ENCODE data around the gene SLC25A38. TPM values are rescaled to one million over a fixed set of nuclear protein-coding genes. Genes with fewer than 3 reads are reported as not detected.

The SLC25A38 gene
- total RNA-seq, 1 experiment from 2014 or later: 45.9 TPM

- peaks cover 8% of the 10 kb centered on the region for H3K36me3 Mint-ChIP-seq (ENCODE audit: insufficient read depth, unreplicated experiment)
- peak overlapping the region; percentile 91 for H3K4me3 Mint-ChIP-seq (ENCODE audit: unreplicated experiment)
- no peak overlapping the region for H3K27ac Mint-ChIP-seq (ENCODE audit: low read depth, unreplicated experiment)
- ChIA-PET POLR2A (interaction anchor here (0.6 to 7.9 kb wide), 6 partner anchors 9 to 208 kb away, joined by 3 to 63 read pairs (median 3); partner anchors contain the start of gene RPSA), CTCF (interaction anchor here (0.5 to 1.7 kb wide), 8 partner anchors 8 to 141 kb away, joined by 3 to 6 read pairs (median 4); no protein-coding TSS in a partner anchor)
- H3K9me3 Mint-ChIP-seq (ENCODE audit: unreplicated experiment): no peaks in the 10 kb centered on the region
- TF ChIP-seq CTCF (IDR thresholded peaks at IDR 0.05; ENCODE audit: unreplicated experiment): no peak
- DNase-seq (ENCODE audit: unreplicated experiment): no peak
- H3K4me1 Mint-ChIP-seq (ENCODE audit: insufficient read depth, unreplicated experiment): peaks cover 30% of the 10 kb centered on the region
- intact Hi-C loops (cut with micrococcal nuclease): loop anchor here (2.0 to 10.0 kb wide), 2 partner anchors 21 to 201 kb away; partner anchors contain the start of gene RPSA
- BruUV-seq (replicated peaks): no TSS peak
- H3K27me3 Mint-ChIP-seq (ENCODE audit: insufficient read depth, unreplicated experiment): no peaks in the 10 kb centered on the region
Observed at GRCh38 chr3:39385456-39386090, 2.4 kb downstream of the SLC25A38 start.

- POLR2A ChIA-PET: interaction anchor here (0.6 to 7.9 kb wide), 4 partner anchors 8 to 90 kb away, joined by 3 to 63 read pairs (median 3); partner anchors contain the start of gene RPSA
- TF ChIP-seq CTCF (IDR thresholded peaks at IDR 0.05; ENCODE audit: unreplicated experiment): no peak
- Mint-ChIP-seq H3K36me3 (ENCODE audit: insufficient read depth, unreplicated experiment) (peaks cover 15% of the 10 kb centered on the region), H3K27ac (ENCODE audit: low read depth, unreplicated experiment) (no peak overlapping the region), H3K4me3 (ENCODE audit: unreplicated experiment) (no peak overlapping the region), H3K4me1 (ENCODE audit: insufficient read depth, unreplicated experiment) (peaks cover 30% of the 10 kb centered on the region), H3K27me3 (ENCODE audit: insufficient read depth, unreplicated experiment) (no peaks in the 10 kb centered on the region), H3K9me3 (ENCODE audit: unreplicated experiment) (no peaks in the 10 kb centered on the region)
- BruUV-seq (replicated peaks): no TSS peak
- DNase-seq (ENCODE audit: unreplicated experiment): no peak
- CTCF ChIA-PET: interaction anchor here (0.8 to 1.4 kb wide), 4 partner anchors 8 to 22 kb away, joined by 3 to 4 read pairs (median 4); no protein-coding TSS in a partner anchor
- intact Hi-C loops (cut with micrococcal nuclease): loop anchor here (10.0 kb wide), 1 partner anchor 202 kb away; no protein-coding TSS in a partner anchor
Observed at GRCh38 chr3:39386318-39386717, 3.1 kb downstream of the SLC25A38 start.

GRCh38 chr3:39387411-39387975, 4.3 kb downstream of the SLC25A38 start:
- peak overlapping the region; percentile 17 for H3K27ac Mint-ChIP-seq (ENCODE audit: low read depth, unreplicated experiment)
- no peak for DNase-seq (ENCODE audit: unreplicated experiment)
- TF ChIP-seq CTCF (IDR thresholded peaks at IDR 0.05; ENCODE audit: unreplicated experiment): no peak
- POLR2A ChIA-PET: interaction anchor here (7.9 kb wide), 1 partner anchor 20 kb away, joined by 63 read pairs; the partner anchor contains the start of gene RPSA
- H3K36me3 Mint-ChIP-seq (ENCODE audit: insufficient read depth, unreplicated experiment): peaks cover 26% of the 10 kb centered on the region
- H3K27me3 Mint-ChIP-seq (ENCODE audit: insufficient read depth, unreplicated experiment): no peaks in the 10 kb centered on the region
- H3K9me3 Mint-ChIP-seq (ENCODE audit: unreplicated experiment): no peaks in the 10 kb centered on the region
- CTCF ChIA-PET: interaction anchor here (0.6 to 1.0 kb wide), 2 partner anchors 17 to 198 kb away, joined by 3 to 5 read pairs; no protein-coding TSS in a partner anchor
- intact Hi-C loops (cut with micrococcal nuclease): loop anchor here (10.0 kb wide), 1 partner anchor 203 kb away; no protein-coding TSS in a partner anchor
- no peak overlapping the region for H3K4me3 Mint-ChIP-seq (ENCODE audit: unreplicated experiment)
- no TSS peak for BruUV-seq (replicated peaks)
- peaks cover 30% of the 10 kb centered on the region for H3K4me1 Mint-ChIP-seq (ENCODE audit: insufficient read depth, unreplicated experiment)

GRCh38 chr3:39388153-39388552, 5.0 kb downstream of the SLC25A38 start:
- Mint-ChIP-seq H3K36me3 (ENCODE audit: insufficient read depth, unreplicated experiment) (peaks cover 33% of the 10 kb centered on the region), H3K27ac (ENCODE audit: low read depth, unreplicated experiment) (peak overlapping the region; percentile 17)

More at GRCh38 chr3:39388153-39388552, 5.0 kb downstream of the SLC25A38 start:
- no TSS peak for BruUV-seq (replicated peaks)
- no peak for DNase-seq (ENCODE audit: unreplicated experiment)
- Mint-ChIP-seq H3K4me1 (ENCODE audit: insufficient read depth, unreplicated experiment) (peaks cover 30% of the 10 kb centered on the region), H3K27me3 (ENCODE audit: insufficient read depth, unreplicated experiment) (no peaks in the 10 kb centered on the region), H3K9me3 (ENCODE audit: unreplicated experiment) (no peaks in the 10 kb centered on the region), H3K4me3 (ENCODE audit: unreplicated experiment) (no peak overlapping the region)
- intact Hi-C loops (cut with micrococcal nuclease): loop anchor here (10.0 kb wide), 1 partner anchor 203 kb away; no protein-coding TSS in a partner anchor
- ChIA-PET POLR2A (interaction anchor here (7.9 kb wide), 1 partner anchor 19 kb away, joined by 63 read pairs; the partner anchor contains the start of gene RPSA), CTCF (interaction anchor here (0.6 kb wide), 1 partner anchor 17 kb away, joined by 3 read pairs; no protein-coding TSS in a partner anchor)
- no peak for TF ChIP-seq CTCF (IDR thresholded peaks at IDR 0.05; ENCODE audit: unreplicated experiment)

Measured in MCF 10A (cell line).